Measurements from ENCODE around the gene SLC24A1.
"Not testable (repeated sequence)": the region's sequence is repeated elsewhere in the genome, so short reads cannot be mapped to it uniquely, and the experiment has no call there.

The SLC24A1 gene

GRCh38 chr15:65621638-65622037 is at the start of gene SLC24A1:
Gene SLC24A1 (plus strand): TSS chr15:65621938. CDS start chr15:65624081, 2,143 bp downstream.
- DNase-seq = no peak

GRCh38 chr15:65571971-65572370 is 49.8 kb upstream of the SLC24A1 start:
- no peak for DNase-seq

GRCh38 chr15:65576664-65577063 is 45.1 kb upstream of the SLC24A1 start:
- no peak for DNase-seq

- DNase-seq = no peak
Observed at GRCh38 chr15:65577129-65577996, 44.4 kb upstream of the SLC24A1 start.

- no peak for DNase-seq
Observed at GRCh38 chr15:65578904-65579728, 42.6 kb upstream of the SLC24A1 start.

GRCh38 chr15:65579762-65580161 is 42.0 kb upstream of the SLC24A1 start:
- DNase-seq = no peak

- no peak for DNase-seq
Observed at GRCh38 chr15:65580287-65580686, 41.5 kb upstream of the SLC24A1 start.

GRCh38 chr15:65583701-65584100 is 38.0 kb upstream of the SLC24A1 start:
- DNase-seq = no peak

GRCh38 chr15:65584241-65584640 is 37.5 kb upstream of the SLC24A1 start:
- no peak for DNase-seq

GRCh38 chr15:65587094-65587493 is 34.6 kb upstream of the SLC24A1 start:
- DNase-seq = no peak

GRCh38 chr15:65595960-65596359 is 25.8 kb upstream of the SLC24A1 start:
- DNase-seq = no peak

- no peak for DNase-seq
Observed at GRCh38 chr15:65598468-65598867, 23.3 kb upstream of the SLC24A1 start.

GRCh38 chr15:65599677-65600076 is 22.1 kb upstream of the SLC24A1 start:
- no peak for DNase-seq

- DNase-seq = no peak
Observed at GRCh38 chr15:65603134-65603533, 18.6 kb upstream of the SLC24A1 start.

- no peak for DNase-seq
Observed at GRCh38 chr15:65603559-65603958, 18.2 kb upstream of the SLC24A1 start.

- peak; percentile 55 to 81 for DNase-seq
Observed at GRCh38 chr15:65610871-65611718, 10.6 kb upstream of the SLC24A1 start, which contains the start of gene INTS14. Gene INTS14 (minus strand): TSS chr15:65611131. CDS start chr15:65607380, 3,751 bp downstream.

- DNase-seq = no peak
Observed at GRCh38 chr15:65611888-65612615, 9.7 kb upstream of the SLC24A1 start.

- DNase-seq = no peak
Observed at GRCh38 chr15:65612616-65612946, 9.2 kb upstream of the SLC24A1 start.

- DNase-seq = no peak
Observed at GRCh38 chr15:65612949-65613744, 8.6 kb upstream of the SLC24A1 start.

- DNase-seq = not testable (repeated sequence)
Observed at GRCh38 chr15:65615887-65616286, 5.9 kb upstream of the SLC24A1 start.

GRCh38 chr15:65618560-65619109 is 3.1 kb upstream of the SLC24A1 start:
- no peak for DNase-seq

Measured in cerebellar nuclear complex (tissue), 1 donor.